Activated CD8-positive, alpha-beta memory T cell treated with anti-CD3 and anti-CD28 coated beads for 48 hours (primary cell): ENCODE measurements around the gene NUCB1.
"Not testable (repeated sequence)": the region's sequence is repeated elsewhere in the genome, so short reads cannot be mapped to it uniquely, and the experiment has no call there.

Experiments used
- DNase-seq, 3 experiments: peaks; one replicate each; pipeline ENCODE4 v3.0.0-alpha.2; 2020; ENCODE audit warnings: low read depth in 2 of 3, low spot score in 2 of 3

The NUCB1 gene

GRCh38 chr19:48905664-48906063 is 5.6 kb downstream of the NUCB1 start:
- DNase-seq = no peak

GRCh38 chr19:48906324-48906723 is 6.2 kb downstream of the NUCB1 start:
- DNase-seq = no peak

- no peak for DNase-seq
These were observed 7.6 kb downstream of the NUCB1 start for GRCh38 chr19:48907671-48908070.

- DNase-seq = not testable (repeated sequence)
These were observed 9.4 kb downstream of the NUCB1 start for GRCh38 chr19:48909424-48910077.

- DNase-seq = no peak
These were observed 10.7 kb downstream of the NUCB1 start for GRCh38 chr19:48910803-48911202.

GRCh38 chr19:48913114-48913889 is 13.2 kb downstream of the NUCB1 start:
- DNase-seq = no peak

- no peak for DNase-seq
These were observed 14.1 kb downstream of the NUCB1 start for GRCh38 chr19:48914181-48914580.

GRCh38 chr19:48915757-48916156 is 15.6 kb downstream of the NUCB1 start:
- DNase-seq = no peak

- DNase-seq = no peak
These were observed 18.0 kb downstream of the NUCB1 start for GRCh38 chr19:48918071-48918470.

- no peak for DNase-seq
These were observed 18.7 kb downstream of the NUCB1 start for GRCh38 chr19:48918801-48919247.

GRCh38 chr19:48919271-48919670 is 19.2 kb downstream of the NUCB1 start:
- DNase-seq = not testable (repeated sequence)

- DNase-seq = no peak
These were observed 20.8 kb downstream of the NUCB1 start for GRCh38 chr19:48920949-48921348.

GRCh38 chr19:48921721-48922500 is 21.8 kb downstream of the NUCB1 start:
- DNase-seq = no peak

- DNase-seq = no peak
These were observed 22.7 kb downstream of the NUCB1 start for GRCh38 chr19:48922548-48923490.

- DNase-seq = no peak
These were observed 25.2 kb downstream of the NUCB1 start for GRCh38 chr19:48925240-48925843.

- not testable (repeated sequence) for DNase-seq
These were observed 25.8 kb downstream of the NUCB1 start for GRCh38 chr19:48925890-48926289.

- no peak for DNase-seq
These were observed 26.8 kb downstream of the NUCB1 start for GRCh38 chr19:48926909-48927308.

- not testable (repeated sequence) for DNase-seq
These were observed 27.6 kb downstream of the NUCB1 start for GRCh38 chr19:48927692-48928091.

- no peak for DNase-seq
These were observed 28.3 kb downstream of the NUCB1 start for GRCh38 chr19:48928164-48929025.
